Mucosa of rectum (tissue), 2 donors: ENCODE measurements around the gene PNMT.

Source experiments
- H3K27ac ChIP-seq, 2 donors: one replicate each; pipeline ENCODE4 v1.7.0; 2013; ENCODE audit warnings: inconsistent platforms in 2 of 2, low read depth in 2 of 2, low read length in 2 of 2
- H3K27me3 ChIP-seq, 2 donors: one replicate each; pipeline ENCODE4 v1.7.0; 2013; ENCODE audit warnings: low read length in 2 of 2; ENCODE audit not compliant: control insufficient read depth in 2 of 2, insufficient read depth in 2 of 2
- H3K36me3 ChIP-seq, 2 donors: one replicate each; pipeline ENCODE4 v1.7.0; 2013; ENCODE audit warnings: low read length in 2 of 2; ENCODE audit not compliant: control insufficient read depth in 2 of 2, insufficient read depth in 2 of 2
- H3K4me1 ChIP-seq, 2 donors: one replicate each; pipeline ENCODE4 v1.7.0; 2013; ENCODE audit warnings: low read length in 2 of 2, mild to moderate bottlenecking in 1 of 2; ENCODE audit not compliant: control insufficient read depth in 2 of 2, insufficient read depth in 2 of 2
- H3K4me3 ChIP-seq, 2 donors: one replicate each; pipeline ENCODE4 v1.7.0; 2013; ENCODE audit warnings: low read length in 2 of 2
- H3K9ac ChIP-seq, 2 donors: one replicate each; pipeline ENCODE4 v1.7.0; 2013; ENCODE audit warnings: low read length in 2 of 2, low read depth in 1 of 2, mild to moderate bottlenecking in 1 of 2
- H3K9me3 ChIP-seq, 2 donors: one replicate each; pipeline ENCODE4 v1.7.0; 2013; ENCODE audit warnings: low read length in 2 of 2; ENCODE audit not compliant: control insufficient read depth in 2 of 2
- donor health status: healthy.
- donor health status: Normal muscosa, but diverticular disease.

PNMT gene

GRCh38 chr17:39700148-39700987, 32.1 kb downstream of the PNMT start:
- Histone ChIP-seq H3K27ac (peak overlapping the region; percentile 93 to 95), H3K9ac (peak overlapping the region; percentile 82 to 92)

GRCh38 chr17:39701012-39701783, 32.9 kb downstream of the PNMT start:
- no peaks in the 10 kb centered on the region for H3K27me3 ChIP-seq
- H3K9ac ChIP-seq: peak overlapping the region; percentile 82 to 92
- H3K27ac ChIP-seq: peak overlapping the region; percentile 93 to 95
- H3K4me3 ChIP-seq: peak overlapping the region; percentile 83 to 93
- peaks cover 0 to 3% of the 10 kb centered on the region in 2 donors for H3K36me3 ChIP-seq
- H3K9me3 ChIP-seq: no peaks in the 10 kb centered on the region
- H3K4me1 ChIP-seq: peaks cover 43 to 51% of the 10 kb centered on the region in 2 donors

More at GRCh38 chr17:39700148-39700987, 32.1 kb downstream of the PNMT start:
- H3K4me1 ChIP-seq: peaks cover 38 to 47% of the 10 kb centered on the region in 2 donors
- H3K9me3 ChIP-seq: no peaks in the 10 kb centered on the region
- no peaks in the 10 kb centered on the region for H3K27me3 ChIP-seq
- peak overlapping the region; percentile 83 to 93 for H3K4me3 ChIP-seq
- H3K36me3 ChIP-seq: peaks cover 0 to 3% of the 10 kb centered on the region in 2 donors

- Histone ChIP-seq H3K9ac (peak overlapping the region; percentile 82 to 92), H3K27ac (peak overlapping the region; percentile 93 to 95), H3K9me3 (no peaks in the 10 kb centered on the region), H3K36me3 (peaks cover 0 to 5% of the 10 kb centered on the region in 2 donors), H3K27me3 (no peaks in the 10 kb centered on the region), H3K4me3 (peak overlapping the region; percentile 83 to 93), H3K4me1 (peaks cover 50 to 58% of the 10 kb centered on the region in 2 donors)
These were observed 33.6 kb downstream of the PNMT start for GRCh38 chr17:39701784-39702422.

GRCh38 chr17:39702901-39703893, 34.9 kb downstream of the PNMT start:
- H3K4me3 ChIP-seq: no peak overlapping the region
- peaks cover 59 to 67% of the 10 kb centered on the region in 2 donors for H3K4me1 ChIP-seq
- H3K9me3 ChIP-seq: no peaks in the 10 kb centered on the region
- H3K9ac ChIP-seq: peak overlapping the region in 1 of 2 donors; percentile 8
- H3K27me3 ChIP-seq: no peaks in the 10 kb centered on the region
- peak overlapping the region; percentile 49 to 95 for H3K27ac ChIP-seq
- H3K36me3 ChIP-seq: peaks cover 7 to 9% of the 10 kb centered on the region in 2 donors

GRCh38 chr17:39703913-39704312, 35.7 kb downstream of the PNMT start:
- Histone ChIP-seq H3K4me3 (no peak overlapping the region), H3K27ac (peak overlapping the region; percentile 49 to 95), H3K4me1 (peaks cover 62 to 68% of the 10 kb centered on the region in 2 donors), H3K9me3 (no peaks in the 10 kb centered on the region), H3K9ac (no peak overlapping the region), H3K27me3 (no peaks in the 10 kb centered on the region), H3K36me3 (peaks cover 14 to 16% of the 10 kb centered on the region in 2 donors)

- Histone ChIP-seq H3K4me1 (peaks cover 59 to 68% of the 10 kb centered on the region in 2 donors), H3K4me3 (peak overlapping the region; percentile 46 to 48), H3K27ac (peak overlapping the region; percentile 89 to 95), H3K9me3 (no peaks in the 10 kb centered on the region), H3K9ac (peak overlapping the region; percentile 65 to 70), H3K27me3 (no peaks in the 10 kb centered on the region), H3K36me3 (peaks cover 24 to 27% of the 10 kb centered on the region in 2 donors)
These were observed 36.7 kb downstream of the PNMT start for GRCh38 chr17:39704821-39705551.

- Histone ChIP-seq H3K4me1 (peaks cover 59 to 68% of the 10 kb centered on the region in 2 donors), H3K4me3 (peak overlapping the region; percentile 46 to 48), H3K9ac (peak overlapping the region; percentile 65 to 70)
These were observed 37.6 kb downstream of the PNMT start for GRCh38 chr17:39705786-39706348.

GRCh38 chr17:39706383-39706782, 38.1 kb downstream of the PNMT start:
- H3K27me3 ChIP-seq: no peaks in the 10 kb centered on the region
- peaks cover 59 to 63% of the 10 kb centered on the region in 2 donors for H3K4me1 ChIP-seq
- peak overlapping the region; percentile 39 to 44 for H3K4me3 ChIP-seq
- no peaks in the 10 kb centered on the region for H3K9me3 ChIP-seq
- H3K27ac ChIP-seq: peak overlapping the region; percentile 89 to 95
- peaks cover 34 to 37% of the 10 kb centered on the region in 2 donors for H3K36me3 ChIP-seq
- H3K9ac ChIP-seq: peak overlapping the region; percentile 47 to 65

More at GRCh38 chr17:39705786-39706348, 37.6 kb downstream of the PNMT start:
- no peaks in the 10 kb centered on the region for H3K27me3 ChIP-seq
- no peaks in the 10 kb centered on the region for H3K9me3 ChIP-seq
- peaks cover 32 to 34% of the 10 kb centered on the region in 2 donors for H3K36me3 ChIP-seq
- peak overlapping the region; percentile 89 to 95 for H3K27ac ChIP-seq
